ENCODE results near the gene CCDC85C. TPM values are rescaled to one million over a fixed set of nuclear protein-coding genes. Genes with fewer than 3 reads are reported as not detected.

Gene CCDC85C
- total RNA-seq, 1 donor from 2014 or later: 16.6 TPM

- H3K4me3 Mint-ChIP-seq (ENCODE audit: unreplicated experiment): no peak overlapping the region
- Histone ChIP-seq H3K4me2 (ENCODE audit: low read length) (no peak overlapping the region), H3K79me2 (ENCODE audit: insufficient read depth, low read length) (peaks cover 96% of the 10 kb centered on the region), H3K36me3 (ENCODE audit: insufficient read depth, low read length) (peaks cover 2% of the 10 kb centered on the region), H3K9me3 (ENCODE audit: insufficient read depth, low read depth, low read length) (no peaks in the 10 kb centered on the region), H4K20me1 (ENCODE audit: insufficient read depth, low read length) (peaks cover 74% of the 10 kb centered on the region), H3K4me1 (ENCODE audit: insufficient read depth, low read length) (peaks cover 9% of the 10 kb centered on the region), H2AFZ (ENCODE audit: low read depth, low read length) (no peak overlapping the region), H3K9ac (ENCODE audit: low read length) (no peak overlapping the region), H3K4me3 (ENCODE audit: insufficient read depth, low read depth, low read length) (no peak overlapping the region), H3K27ac (ENCODE audit: low read depth, low read length) (no peak overlapping the region), H3K27me3 (ENCODE audit: insufficient read depth, low read length) (no peaks in the 10 kb centered on the region)
- DNase-seq (ENCODE audit: low read depth) (no peak), FAIRE-seq (no peak)
- peaks cover 37% of the 10 kb centered on the region for H3K4me1 Mint-ChIP-seq (ENCODE audit: low read depth, unreplicated experiment)
- no peak overlapping the region for H3K27ac Mint-ChIP-seq (ENCODE audit: unreplicated experiment)
- TF ChIP-seq EZH2 (IDR thresholded peaks at IDR 0.05; ENCODE audit: insufficient read depth, low read length): no peak
- TF ChIP-seq, protein P1, sequence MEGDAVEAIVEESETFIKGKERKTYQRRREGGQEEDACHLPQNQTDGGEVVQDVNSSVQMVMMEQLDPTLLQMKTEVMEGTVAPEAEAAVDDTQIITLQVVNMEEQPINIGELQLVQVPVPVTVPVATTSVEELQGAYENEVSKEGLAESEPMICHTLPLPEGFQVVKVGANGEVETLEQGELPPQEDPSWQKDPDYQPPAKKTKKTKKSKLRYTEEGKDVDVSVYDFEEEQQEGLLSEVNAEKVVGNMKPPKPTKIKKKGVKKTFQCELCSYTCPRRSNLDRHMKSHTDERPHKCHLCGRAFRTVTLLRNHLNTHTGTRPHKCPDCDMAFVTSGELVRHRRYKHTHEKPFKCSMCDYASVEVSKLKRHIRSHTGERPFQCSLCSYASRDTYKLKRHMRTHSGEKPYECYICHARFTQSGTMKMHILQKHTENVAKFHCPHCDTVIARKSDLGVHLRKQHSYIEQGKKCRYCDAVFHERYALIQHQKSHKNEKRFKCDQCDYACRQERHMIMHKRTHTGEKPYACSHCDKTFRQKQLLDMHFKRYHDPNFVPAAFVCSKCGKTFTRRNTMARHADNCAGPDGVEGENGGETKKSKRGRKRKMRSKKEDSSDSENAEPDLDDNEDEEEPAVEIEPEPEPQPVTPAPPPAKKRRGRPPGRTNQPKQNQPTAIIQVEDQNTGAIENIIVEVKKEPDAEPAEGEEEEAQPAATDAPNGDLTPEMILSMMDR (IDR thresholded peaks at IDR 0.05; ENCODE audit: insufficient read depth, low read depth, low read length): no peak
- no peaks in the 10 kb centered on the region for H3K27me3 Mint-ChIP-seq (ENCODE audit: low read depth, unreplicated experiment)
- no peaks in the 10 kb centered on the region for H3K36me3 Mint-ChIP-seq (ENCODE audit: low read depth, unreplicated experiment)
- H3K9me3 Mint-ChIP-seq (ENCODE audit: unreplicated experiment): no peaks in the 10 kb centered on the region
Measured at GRCh38 chr14:99475179-99475578, 128.8 kb downstream of the CCDC85C start.

- Histone ChIP-seq H3K4me2 (ENCODE audit: low read length) (no peak overlapping the region), H4K20me1 (ENCODE audit: insufficient read depth, low read length) (peaks cover 75% of the 10 kb centered on the region), H3K9me3 (ENCODE audit: insufficient read depth, low read depth, low read length) (no peaks in the 10 kb centered on the region), H3K4me1 (ENCODE audit: insufficient read depth, low read length) (no peaks in the 10 kb centered on the region), H3K36me3 (ENCODE audit: insufficient read depth, low read length) (peaks cover 2% of the 10 kb centered on the region), H3K79me2 (ENCODE audit: insufficient read depth, low read length) (peaks cover 96% of the 10 kb centered on the region), H3K27ac (ENCODE audit: low read depth, low read length) (no peak overlapping the region), H3K4me3 (ENCODE audit: insufficient read depth, low read depth, low read length) (no peak overlapping the region), H3K27me3 (ENCODE audit: insufficient read depth, low read length) (no peaks in the 10 kb centered on the region), H3K9ac (ENCODE audit: low read length) (no peak overlapping the region), H2AFZ (ENCODE audit: low read depth, low read length) (no peak overlapping the region)
- TF ChIP-seq, protein P1 (IDR thresholded peaks at IDR 0.05; ENCODE audit: insufficient read depth, low read depth, low read length): no peak
- TF ChIP-seq EZH2 (IDR thresholded peaks at IDR 0.05; ENCODE audit: insufficient read depth, low read length): no peak
- H3K27ac Mint-ChIP-seq (ENCODE audit: unreplicated experiment): no peak overlapping the region
- FAIRE-seq (no peak), DNase-seq (ENCODE audit: low read depth) (no peak)
- no peaks in the 10 kb centered on the region for H3K36me3 Mint-ChIP-seq (ENCODE audit: low read depth, unreplicated experiment)
- H3K4me3 Mint-ChIP-seq (ENCODE audit: unreplicated experiment): no peak overlapping the region
- no peaks in the 10 kb centered on the region for H3K27me3 Mint-ChIP-seq (ENCODE audit: low read depth, unreplicated experiment)
- H3K9me3 Mint-ChIP-seq (ENCODE audit: unreplicated experiment): no peaks in the 10 kb centered on the region
- peaks cover 40% of the 10 kb centered on the region for H3K4me1 Mint-ChIP-seq (ENCODE audit: low read depth, unreplicated experiment)
Measured at GRCh38 chr14:99473458-99473857, 130.5 kb downstream of the CCDC85C start.

GRCh38 chr14:99472937-99473336, 131.1 kb downstream of the CCDC85C start:
- H3K27ac Mint-ChIP-seq (ENCODE audit: unreplicated experiment): no peak overlapping the region
- DNase-seq (ENCODE audit: low read depth) (no peak), FAIRE-seq (no peak)
- TF ChIP-seq, protein P1 (IDR thresholded peaks at IDR 0.05; ENCODE audit: insufficient read depth, low read depth, low read length): no peak
- TF ChIP-seq EZH2 (IDR thresholded peaks at IDR 0.05; ENCODE audit: insufficient read depth, low read length): no peak
- H3K4me2 ChIP-seq (ENCODE audit: low read length): no peak overlapping the region
- H3K9me3 ChIP-seq (ENCODE audit: insufficient read depth, low read depth, low read length): no peaks in the 10 kb centered on the region
- H3K36me3 Mint-ChIP-seq (ENCODE audit: low read depth, unreplicated experiment): no peaks in the 10 kb centered on the region
- peaks cover 96% of the 10 kb centered on the region for H3K79me2 ChIP-seq (ENCODE audit: insufficient read depth, low read length)
- peaks cover 75% of the 10 kb centered on the region for H4K20me1 ChIP-seq (ENCODE audit: insufficient read depth, low read length)
- no peaks in the 10 kb centered on the region for H3K27me3 Mint-ChIP-seq (ENCODE audit: low read depth, unreplicated experiment)
- H3K4me3 Mint-ChIP-seq (ENCODE audit: unreplicated experiment): no peak overlapping the region
- no peaks in the 10 kb centered on the region for H3K27me3 ChIP-seq (ENCODE audit: insufficient read depth, low read length)
- peaks cover 39% of the 10 kb centered on the region for H3K4me1 Mint-ChIP-seq (ENCODE audit: low read depth, unreplicated experiment)
- H2AFZ ChIP-seq (ENCODE audit: low read depth, low read length): no peak overlapping the region
- H3K9me3 Mint-ChIP-seq (ENCODE audit: unreplicated experiment): no peaks in the 10 kb centered on the region
- no peaks in the 10 kb centered on the region for H3K4me1 ChIP-seq (ENCODE audit: insufficient read depth, low read length)
- no peak overlapping the region for H3K9ac ChIP-seq (ENCODE audit: low read length)
- no peak overlapping the region for H3K27ac ChIP-seq (ENCODE audit: low read depth, low read length)
- no peak overlapping the region for H3K4me3 ChIP-seq (ENCODE audit: insufficient read depth, low read depth, low read length)
- H3K36me3 ChIP-seq (ENCODE audit: insufficient read depth, low read length): peaks cover 2% of the 10 kb centered on the region
